Measurements from ENCODE around the gene SIPA1.

Gene SIPA1

GRCh38 chr11:65607614-65608426 is 30.1 kb upstream of the SIPA1 start:
- no peak for DNase-seq (ENCODE audit: low read depth in 2 of 2)

- no peak for DNase-seq (ENCODE audit: low read depth in 2 of 2)
Observed at GRCh38 chr11:65609229-65609628, 28.7 kb upstream of the SIPA1 start.

GRCh38 chr11:65609665-65610064 is 28.2 kb upstream of the SIPA1 start:
- DNase-seq (ENCODE audit: low read depth in 2 of 2), result no peak

GRCh38 chr11:65610404-65610803 is 27.5 kb upstream of the SIPA1 start:
- no peak for DNase-seq (ENCODE audit: low read depth in 2 of 2)

GRCh38 chr11:65611028-65611757 is 26.7 kb upstream of the SIPA1 start:
- no peak for DNase-seq (ENCODE audit: low read depth in 2 of 2)

- no peak for DNase-seq (ENCODE audit: low read depth in 2 of 2)
Observed at GRCh38 chr11:65611758-65612603, 25.9 kb upstream of the SIPA1 start.

- DNase-seq (ENCODE audit: low read depth in 2 of 2), result no peak
Observed at GRCh38 chr11:65612691-65613090, 25.2 kb upstream of the SIPA1 start.

- no peak for DNase-seq (ENCODE audit: low read depth in 2 of 2)
Observed at GRCh38 chr11:65613091-65613928, 24.6 kb upstream of the SIPA1 start.

- peak; percentile 100 for DNase-seq (ENCODE audit: low read depth in 2 of 2)
Observed at GRCh38 chr11:65615229-65615949, 22.5 kb upstream of the SIPA1 start, which contains the start of gene PCNX3. TSS of gene PCNX3 (plus strand) at chr11:65615776. CDS start at chr11:65616312, 536 bp downstream.

GRCh38 chr11:65615950-65616574 is 21.8 kb upstream of the SIPA1 start:
- peak in 1 of 2 donors; percentile 45 for DNase-seq (ENCODE audit: low read depth in 2 of 2)

GRCh38 chr11:65616575-65617001 is 21.3 kb upstream of the SIPA1 start:
- no peak for DNase-seq (ENCODE audit: low read depth in 2 of 2)

- no peak for DNase-seq (ENCODE audit: low read depth in 2 of 2)
Observed at GRCh38 chr11:65617136-65617850, 20.6 kb upstream of the SIPA1 start.

GRCh38 chr11:65617990-65618751 is 19.7 kb upstream of the SIPA1 start:
- DNase-seq (ENCODE audit: low read depth in 2 of 2), result no peak

- DNase-seq (ENCODE audit: low read depth in 2 of 2), result no peak
Observed at GRCh38 chr11:65618763-65619162, 19.1 kb upstream of the SIPA1 start.

- DNase-seq (ENCODE audit: low read depth in 2 of 2), result no peak
Observed at GRCh38 chr11:65619281-65619928, 18.5 kb upstream of the SIPA1 start.

- DNase-seq (ENCODE audit: low read depth in 2 of 2), result no peak
Observed at GRCh38 chr11:65620666-65621065, 17.2 kb upstream of the SIPA1 start.

GRCh38 chr11:65621460-65621859 is 16.4 kb upstream of the SIPA1 start:
- DNase-seq (ENCODE audit: low read depth in 2 of 2), result no peak

- DNase-seq (ENCODE audit: low read depth in 2 of 2), result no peak
Observed at GRCh38 chr11:65622011-65622410, 15.9 kb upstream of the SIPA1 start.

Data from stimulated activated CD8-positive, alpha-beta memory T cell treated with anti-CD3 and anti-CD28 coated beads, Interleukin-7, amount 100 ng/mL, for 4 hours (primary cell).